Omental fat pad (tissue), 4 donors: ENCODE results near the gene SIX3. TPM values are rescaled to one million over a fixed set of nuclear protein-coding genes. Genes with fewer than 3 reads are reported as not detected.

Experiments
- ATAC-seq: fragments of 150-250 bp; one replicate; pipeline ENCODE4 v1.9.1; 2016; ENCODE audit warnings: mild to moderate bottlenecking, moderate library complexity; ENCODE audit not compliant: low FRiP score
- DNase-seq: peaks from one replicate; pipeline ENCODE4 v3.0.0-alpha.2; 2019; ENCODE audit warnings: low spot score
- CTCF ChIP-seq, 3 donors: fragments of 450-650 bp; IDR thresholded peaks; one replicate each; pipeline ENCODE4 v1.5.1; 2016 to 2017; ENCODE audit warnings: antibody characterized with exemption in 3 of 3, mild to moderate bottlenecking in 3 of 3, moderate library complexity in 2 of 3
- total RNA-seq, 4 donors: library from RNA; depleted of rRNA; stranded (reverse); fragments of >200 nt; gene quantifications; one replicate each; pipeline ENCODE4 v1.1.0, GENCODE V29; 2016

Gene SIX3
- total RNA-seq, 4 donors from 2014 or later = not detected

- ATAC-seq (no peak), DNase-seq (no peak)
- no peak for TF ChIP-seq CTCF (IDR thresholded peaks at IDR 0.05)
These were observed 2.1 kb upstream of the SIX3 start for GRCh38 chr2:44939106-44940048.

- ATAC-seq = no peak
- DNase-seq = no peak
- no peak for TF ChIP-seq CTCF (IDR thresholded peaks at IDR 0.05)
These were observed 1.4 kb upstream of the SIX3 start for GRCh38 chr2:44940049-44940494.

- ATAC-seq = no peak
- DNase-seq = no peak
- no peak for TF ChIP-seq CTCF (IDR thresholded peaks at IDR 0.05)
These were observed 604 bp upstream of the SIX3 start for GRCh38 chr2:44940732-44941464.

- DNase-seq = no peak
- ATAC-seq = no peak
- no peak for TF ChIP-seq CTCF (IDR thresholded peaks at IDR 0.05)
These were observed 965 bp downstream of the SIX3 start for GRCh38 chr2:44942304-44943030.

- DNase-seq = no peak
- ATAC-seq = no peak
- TF ChIP-seq CTCF (IDR thresholded peaks at IDR 0.05) = no peak
These were observed 1.7 kb downstream of the SIX3 start for GRCh38 chr2:44943031-44943692.

GRCh38 chr2:44943693-44944101 is 2.2 kb downstream of the SIX3 start:
- no peak for ATAC-seq
- TF ChIP-seq CTCF (IDR thresholded peaks at IDR 0.05) = no peak

More at GRCh38 chr2:44943693-44944101, 2.2 kb downstream of the SIX3 start:
- DNase-seq = no peak
